ENCODE data around the gene RPTOR. TPM values are rescaled to one million over a fixed set of nuclear protein-coding genes. Genes with fewer than 3 reads are reported as not detected.

The RPTOR gene
- total RNA-seq, 3 donors from 2014 or later: 21.4 to 27.5 (median 23.6) TPM

GRCh38 chr17:81006891-81007290, 462.3 kb downstream of the RPTOR start:
- peaks cover 6 to 9% of the 10 kb centered on the region in 2 donors for H3K9me3 ChIP-seq
- no peaks in the 10 kb centered on the region for H3K36me3 ChIP-seq
- TF ChIP-seq POLR2AphosphoS5 (IDR thresholded peaks at IDR 0.05): no peak
- no peak overlapping the region for H3K27ac ChIP-seq
- intact Hi-C loops (cut with DNase I; ENCODE audit: low total_unique reads): no loop called here
- peaks cover 6 to 11% of the 10 kb centered on the region in 2 donors for H3K4me1 ChIP-seq
- peaks cover 6 to 20% of the 10 kb centered on the region in 2 donors for H3K27me3 ChIP-seq
- no peak overlapping the region for H3K4me3 ChIP-seq
- no peak for DNase-seq (ENCODE audit: low spot score in 2 of 2)

GRCh38 chr17:81008140-81008539, 463.5 kb downstream of the RPTOR start:
- Histone ChIP-seq H3K9me3 (peaks cover 6 to 9% of the 10 kb centered on the region in 2 donors), H3K4me3 (no peak overlapping the region), H3K27me3 (peaks cover 6 to 17% of the 10 kb centered on the region in 2 donors), H3K36me3 (no peaks in the 10 kb centered on the region), H3K27ac (no peak overlapping the region), H3K4me1 (peaks cover 6 to 11% of the 10 kb centered on the region in 2 donors)
- no peak for TF ChIP-seq POLR2AphosphoS5 (IDR thresholded peaks at IDR 0.05)
- TF ChIP-seq CTCF (IDR thresholded peaks at IDR 0.05): no peak
- no peak for TF ChIP-seq POLR2A (IDR thresholded peaks at IDR 0.05)
- intact Hi-C loops (cut with DNase I; ENCODE audit: low total_unique reads): no loop called here
- DNase-seq (ENCODE audit: low spot score in 2 of 2): no peak

- Histone ChIP-seq H3K4me3 (no peak overlapping the region), H3K27ac (no peak overlapping the region), H3K27me3 (peaks cover 4 to 7% of the 10 kb centered on the region in 2 donors), H3K9me3 (peaks cover 6 to 9% of the 10 kb centered on the region in 2 donors), H3K4me1 (peaks cover 3 to 4% of the 10 kb centered on the region in 2 donors), H3K36me3 (no peaks in the 10 kb centered on the region)
- DNase-seq (ENCODE audit: low spot score in 2 of 2): no peak
- intact Hi-C loops (cut with DNase I; ENCODE audit: low total_unique reads): no loop called here
- TF ChIP-seq CTCF (IDR thresholded peaks at IDR 0.05): no peak
- no peak for TF ChIP-seq POLR2AphosphoS5 (IDR thresholded peaks at IDR 0.05)
- TF ChIP-seq POLR2A (IDR thresholded peaks at IDR 0.05): no peak
Measured at GRCh38 chr17:81009136-81009535, 464.5 kb downstream of the RPTOR start.

GRCh38 chr17:81010935-81011334, 466.3 kb downstream of the RPTOR start:
- no peak for TF ChIP-seq POLR2A (IDR thresholded peaks at IDR 0.05)
- TF ChIP-seq POLR2AphosphoS5 (IDR thresholded peaks at IDR 0.05): no peak
- no peak for TF ChIP-seq CTCF (IDR thresholded peaks at IDR 0.05)
- no peaks in the 10 kb centered on the region for H3K27me3 ChIP-seq
- no peak overlapping the region for H3K27ac ChIP-seq
- no peak for DNase-seq (ENCODE audit: low spot score in 2 of 2)
- peaks cover 6 to 9% of the 10 kb centered on the region in 2 donors for H3K9me3 ChIP-seq
- H3K4me3 ChIP-seq: no peak overlapping the region
- no peaks in the 10 kb centered on the region for H3K4me1 ChIP-seq
- intact Hi-C loops (cut with DNase I; ENCODE audit: low total_unique reads): no loop called here
- H3K36me3 ChIP-seq: no peaks in the 10 kb centered on the region

GRCh38 chr17:81011951-81012350, 467.3 kb downstream of the RPTOR start:
- H3K27me3 ChIP-seq: no peaks in the 10 kb centered on the region
- TF ChIP-seq CTCF (IDR thresholded peaks at IDR 0.05): no peak
- TF ChIP-seq POLR2A (IDR thresholded peaks at IDR 0.05): no peak
- no peak for TF ChIP-seq POLR2AphosphoS5 (IDR thresholded peaks at IDR 0.05)
- no peaks in the 10 kb centered on the region for H3K4me1 ChIP-seq
- H3K27ac ChIP-seq: no peak overlapping the region
- H3K4me3 ChIP-seq: no peak overlapping the region
- H3K9me3 ChIP-seq: peaks cover 6 to 9% of the 10 kb centered on the region in 2 donors
- no peaks in the 10 kb centered on the region for H3K36me3 ChIP-seq
- DNase-seq (ENCODE audit: low spot score in 2 of 2): no peak
- intact Hi-C loops (cut with DNase I; ENCODE audit: low total_unique reads): no loop called here
